IMR-90 (cell line): Measurements from ENCODE around the gene ZNF888. TPM values are rescaled to one million over a fixed set of nuclear protein-coding genes. Genes with fewer than 3 reads are reported as not detected.

Experiments
- ATAC-seq: fragments of 200-7000 bp; cut with Tn5 transposase; 2 replicates; pipeline ENCODE4 v1.9.1; 2020; ENCODE audit warnings: low read depth, mild to moderate bottlenecking, moderate library complexity
- BruUV-seq: library from RNA; stranded (reverse); fragments of 400-500 nt; replicated peaks from 2 replicates; lab custom pipeline; 2021; lab: Mats Ljungman, UMichigan
- CTCF ChIA-PET: fragments of 300-600 bp; formaldehyde crosslinking; extraction: SDS; loops from one replicate; lab custom pipeline; 2021; ENCODE audit warnings: antibody characterized with exemption; lab: Yijun Ruan, JAX
- POLR2A ChIA-PET: fragments of 300-600 bp; sonication (Branson Sonifier 250); formaldehyde crosslinking; loops from one replicate; lab custom pipeline; 2022; ENCODE audit warnings: antibody characterized with exemption; ENCODE audit not compliant: unreplicated experiment; lab: Charles Lee
- DNase-seq: peaks from one replicate; pipeline ENCODE4 v3.0.0; 2013
- H2AFZ ChIP-seq: replicated peaks from 2 replicates; pipeline ENCODE3; 2013; ENCODE audit warnings: low read length, mild to moderate bottlenecking; ENCODE audit not compliant: poor library complexity
- H2AK5ac ChIP-seq: 2 replicates; pipeline ENCODE4 v1.6.1; 2013; ENCODE audit warnings: low read depth, low read length, inconsistent platforms
- H2AK9ac ChIP-seq: replicated peaks from 2 replicates; pipeline ENCODE3; 2013; ENCODE audit warnings: mild to moderate bottlenecking, low read depth, low read length, moderate library complexity; ENCODE audit not compliant: poor library complexity
- H2BK120ac ChIP-seq: 2 replicates; pipeline ENCODE4 v1.6.1; 2013; ENCODE audit warnings: low read depth, low read length, inconsistent platforms
- H2BK15ac ChIP-seq: 3 replicates; pipeline ENCODE4 v1.6.1; 2013; ENCODE audit warnings: low read depth, low read length, inconsistent platforms
- H2BK20ac ChIP-seq: 2 replicates; pipeline ENCODE4 v1.6.1; 2013; ENCODE audit warnings: low read depth, mild to moderate bottlenecking, inconsistent platforms, low read length, moderate library complexity
- H2BK5ac ChIP-seq: 2 replicates; pipeline ENCODE4 v1.6.1; 2013; ENCODE audit warnings: mild to moderate bottlenecking, low read depth, low read length, inconsistent platforms; ENCODE audit not compliant: poor library complexity, severe bottlenecking
- H3K14ac ChIP-seq: replicated peaks from 2 replicates; pipeline ENCODE4 v1.6.1; 2013; ENCODE audit warnings: low read depth, low read length, inconsistent platforms
- H3K18ac ChIP-seq: 2 replicates; pipeline ENCODE4 v1.6.1; 2013; ENCODE audit warnings: low read depth, low read length, control low read depth
- H3K23ac ChIP-seq: 2 replicates; pipeline ENCODE4 v1.6.1; 2013; ENCODE audit warnings: low read depth, low read length, inconsistent platforms
- H3K27ac ChIP-seq: 2 replicates; pipeline ENCODE4 v1.5.1; 2013; ENCODE audit warnings: mild to moderate bottlenecking, control low read depth, low read length; ENCODE audit not compliant: insufficient read depth
- H3K27me3 ChIP-seq: 2 replicates; pipeline ENCODE4 v1.6.1; 2013; ENCODE audit warnings: low read length; ENCODE audit not compliant: control insufficient read depth, insufficient read depth
- H3K36me3 ChIP-seq: 2 replicates; pipeline ENCODE4 v1.6.1; 2013; ENCODE audit warnings: low read length, mixed read lengths; ENCODE audit not compliant: control insufficient read depth, insufficient read depth
- H3K4ac ChIP-seq: 2 replicates; pipeline ENCODE4 v1.6.1; 2013; ENCODE audit warnings: low read depth, low read length, inconsistent platforms
- H3K4me1 ChIP-seq: 2 replicates; pipeline ENCODE4 v1.6.1; 2013; ENCODE audit warnings: low read length, mixed read lengths; ENCODE audit not compliant: control insufficient read depth, insufficient read depth
- H3K4me2 ChIP-seq: 2 replicates; pipeline ENCODE4 v1.6.1; 2013; ENCODE audit warnings: low read depth, mild to moderate bottlenecking, control low read depth, low read length, moderate library complexity
- H3K4me3 ChIP-seq: 2 replicates; pipeline ENCODE4 v1.5.1; 2013; ENCODE audit warnings: low read depth, mild to moderate bottlenecking, control low read depth, low read length, moderate library complexity; ENCODE audit not compliant: insufficient read depth
- H3K56ac ChIP-seq: 2 replicates; pipeline ENCODE4 v1.6.1; 2013; ENCODE audit warnings: low read length, inconsistent platforms; ENCODE audit not compliant: insufficient read depth; ENCODE audit errors: extremely low read depth
- H3K79me1 ChIP-seq, 2 experiments: 2 replicates each; pipeline ENCODE4 v1.6.1; 2013; ENCODE audit warnings: low read length in 2 of 2, inconsistent platforms in 1 of 2, low read depth in 1 of 2
- H3K9ac ChIP-seq: 2 replicates; pipeline ENCODE4 v1.6.1; 2013; ENCODE audit warnings: low read depth, low read length, control low read depth
- H3K9me1 ChIP-seq: 2 replicates; pipeline ENCODE4 v1.6.1; 2013; ENCODE audit warnings: low read length, inconsistent platforms; ENCODE audit not compliant: insufficient read depth
- H3K9me3 ChIP-seq: 2 replicates; pipeline ENCODE4 v1.6.1; 2013; ENCODE audit warnings: low read length; ENCODE audit not compliant: control insufficient read depth, insufficient read depth
- H4K20me1 ChIP-seq: 2 replicates; pipeline ENCODE4 v1.6.1; 2013; ENCODE audit warnings: low read length, inconsistent platforms; ENCODE audit not compliant: insufficient read depth
- H4K5ac ChIP-seq: 2 replicates; pipeline ENCODE4 v1.6.1; 2013; ENCODE audit warnings: mild to moderate bottlenecking, low read depth, low read length, control low read depth
- H4K8ac ChIP-seq, 2 experiments: 2 replicates each; pipeline ENCODE4 v1.6.1; 2013; ENCODE audit warnings: low read depth in 2 of 2, low read length in 2 of 2, control low read depth in 1 of 2, inconsistent platforms in 1 of 2
- H4K91ac ChIP-seq: 2 replicates; pipeline ENCODE4 v1.6.1; 2013; ENCODE audit warnings: low read depth, low read length, inconsistent platforms; ENCODE audit not compliant: insufficient read depth
- BHLHE40 ChIP-seq: fragments of 150-350 bp; IDR thresholded peaks from 2 replicates; pipeline ENCODE4 v1.6.1; 2016; ENCODE audit warnings: mild to moderate bottlenecking, low read depth, low read length
- CEBPB ChIP-seq: IDR thresholded peaks from 2 replicates; pipeline ENCODE4 v1.6.1; 2012; ENCODE audit warnings: low read depth, low read length, improper control_type of control experiment
- CHD1 ChIP-seq: IDR thresholded peaks from 2 replicates; pipeline ENCODE4 v1.6.1; 2012; ENCODE audit warnings: low read depth, low read length, improper control_type of control experiment
- CTCF ChIP-seq: conservative IDR thresholded peaks from 2 replicates; pipeline ENCODE4 v1.5.1; 2012; ENCODE audit warnings: mild to moderate bottlenecking, low read depth, low read length, improper control_type of control experiment
- ELK1 ChIP-seq: fragments of 150-350 bp; IDR thresholded peaks from 2 replicates; pipeline ENCODE4 v1.6.1; 2016; ENCODE audit warnings: low read depth, mild to moderate bottlenecking, low read length, moderate library complexity, borderline replicate concordance
- FOS ChIP-seq: fragments of 150-350 bp; IDR thresholded peaks from 2 replicates; pipeline ENCODE4 v1.6.1; 2016; ENCODE audit warnings: low read depth, low read length
- MAFK ChIP-seq: IDR thresholded peaks from 2 replicates; pipeline ENCODE4 v1.6.1; 2012; ENCODE audit warnings: low read depth, low read length, improper control_type of control experiment
- MAZ ChIP-seq: IDR thresholded peaks from 2 replicates; pipeline ENCODE4 v1.6.1; 2012; ENCODE audit warnings: low read depth, mild to moderate bottlenecking, low read length, improper control_type of control experiment, moderate library complexity, borderline replicate concordance
- MXI1 ChIP-seq: IDR thresholded peaks from 2 replicates; pipeline ENCODE4 v1.6.1; 2012; ENCODE audit warnings: low read depth, mild to moderate bottlenecking, low read length, moderate library complexity, borderline replicate concordance
- NFE2L2 ChIP-seq: fragments of 150-350 bp; IDR thresholded peaks from 2 replicates; pipeline ENCODE4 v1.6.1; 2016; ENCODE audit warnings: low read depth, mild to moderate bottlenecking, low read length
- POLR2A ChIP-seq: IDR thresholded peaks from 2 replicates; pipeline ENCODE4 v1.6.1; 2012; ENCODE audit warnings: mild to moderate bottlenecking, low read depth, low read length
- RAD21 ChIP-seq: IDR thresholded peaks from 2 replicates; pipeline ENCODE4 v1.6.1; 2012; ENCODE audit warnings: low read length, improper control_type of control experiment
- RCOR1 ChIP-seq: IDR thresholded peaks from 2 replicates; pipeline ENCODE4 v1.6.1; 2012; ENCODE audit warnings: mild to moderate bottlenecking, low read length, improper control_type of control experiment; ENCODE audit not compliant: insufficient replicate concordance
- RFX5 ChIP-seq: IDR thresholded peaks from 2 replicates; pipeline ENCODE4 v1.8.0; 2012; ENCODE audit warnings: low read depth, mild to moderate bottlenecking, low read length, moderate library complexity
- SMC3 ChIP-seq: fragments of 150-350 bp; IDR thresholded peaks from 2 replicates; pipeline ENCODE4 v1.6.1; 2016; ENCODE audit warnings: low read depth, mild to moderate bottlenecking, antibody characterized with exemption, low read length, moderate library complexity
- USF2 ChIP-seq: fragments of 150-350 bp; IDR thresholded peaks from 2 replicates; pipeline ENCODE4 v1.6.1; 2017; ENCODE audit warnings: mild to moderate bottlenecking, antibody characterized with exemption, low read length, low read depth
- WGBS, 2 experiments: methylation state at CpG; one replicate each; pipeline versions ENCODE4 v1.1.5 to v1.1.7; 2013; ENCODE audit warnings: missing lambda C conversion rate in 2 of 2; ENCODE audit not compliant: insufficient read length in 1 of 2; ENCODE audit errors: extremely low coverage in 2 of 2; 5-methylcytosine and 5-hydroxymethylcytosine counted together
- dilution Hi-C: fragments of 300-500 bp; cut with HindIII; formaldehyde crosslinking; loops from one replicate; pipeline ENCODE4 v1.14.3; 2018; ENCODE audit warnings: low sequenced_read_pairs; ENCODE audit not compliant: unreplicated experiment
- in situ Hi-C: fragments of 300-500 bp; cut with MboI; formaldehyde crosslinking; loops from 3 replicates; pipeline ENCODE4 v1.14.3; 2019; ENCODE audit warnings: low sequenced_read_pairs, inconsistent platforms, mixed read lengths
- intact Hi-C: fragments of 100-400 bp; cut with micrococcal nuclease; formaldehyde crosslinking; loops from 2 replicates; pipeline ENCODE4 v1.10.0; 2022
- polyA plus RNA-seq, 3 experiments: library from polyadenylated mRNA; depleted of rRNA; stranded (reverse); fragments of >200 nt; gene quantifications; 2 replicates each; pipeline ENCODE4 v1.2.3, GENCODE V29; 2012; ENCODE audit warnings: low replicate concordance in 1 of 3
- total RNA-seq: library from RNA; depleted of rRNA; stranded (reverse); fragments of >200 nt; gene quantifications from 2 replicates; pipeline ENCODE4 v1.2.3, GENCODE V29; 2012

ZNF888 gene
- total and polyA plus RNA-seq, 2 of the 4 experiments (the other 2 are of a cell fraction), result 0.82 to 6.1 TPM

- POLR2A ChIA-PET, result no interaction called here
- no peak overlapping the region for H3K23ac ChIP-seq
- ATAC-seq, result no peak
Observed at GRCh38 chr19:52948025-52948770, 25.0 kb upstream of the ZNF888 start.

More at GRCh38 chr19:52948025-52948770, 25.0 kb upstream of the ZNF888 start:
- no peaks in the 10 kb centered on the region for H4K20me1 ChIP-seq
- no peaks in the 10 kb centered on the region for H3K9me1 ChIP-seq
- H3K36me3 ChIP-seq, result peaks cover 28% of the 10 kb centered on the region
- H2AK9ac ChIP-seq, result no peak overlapping the region
- no TSS peak for BruUV-seq
- H2BK15ac ChIP-seq, result no peak overlapping the region
- H3K18ac ChIP-seq, result no peak overlapping the region
- no peak overlapping the region for H2BK5ac ChIP-seq
- no peak overlapping the region for H3K4me3 ChIP-seq
- H4K91ac ChIP-seq, result no peak overlapping the region
- H2AK5ac ChIP-seq, result no peak overlapping the region
- H3K4ac ChIP-seq, result no peak overlapping the region
- no peak overlapping the region for H3K27ac ChIP-seq
- no peak overlapping the region for H2BK120ac ChIP-seq
- peaks cover 44% of the 10 kb centered on the region for H3K9me3 ChIP-seq
- no peak overlapping the region for H3K4me2 ChIP-seq
- in situ Hi-C loops, result no loop called here
- no peak for DNase-seq
- no peak for TF ChIP-seq BHLHE40
- no peak for TF ChIP-seq RFX5
- TF ChIP-seq MAFK, result no peak
- TF ChIP-seq FOS, result no peak
- no peak for TF ChIP-seq ELK1
- no peak for TF ChIP-seq MAZ
- no peak for TF ChIP-seq RCOR1
- TF ChIP-seq CTCF, result no peak
- no peak for TF ChIP-seq POLR2A
- TF ChIP-seq SMC3, result no peak
- no peak for TF ChIP-seq NFE2L2
- no peak for TF ChIP-seq RAD21
- TF ChIP-seq CEBPB, result no peak
- no peak for TF ChIP-seq MXI1
- TF ChIP-seq CHD1, result no peak
- no peak for TF ChIP-seq USF2
- H2BK20ac ChIP-seq, result no peak overlapping the region
- H3K79me1 ChIP-seq, result no peaks in the 10 kb centered on the region
- H3K27me3 ChIP-seq, result no peaks in the 10 kb centered on the region
- H2AFZ ChIP-seq, result no peak overlapping the region
- intact Hi-C loops, result no loop called here
- H4K8ac ChIP-seq, result no peak overlapping the region
- H4K5ac ChIP-seq, result no peak overlapping the region
- no peaks in the 10 kb centered on the region for H3K4me1 ChIP-seq
- CTCF ChIA-PET, result interaction anchor here (0.8 kb wide), 1 partner anchor 420 kb away, joined by 3 read pairs; no protein-coding TSS in a partner anchor
- no peak overlapping the region for H3K9ac ChIP-seq
- H3K56ac ChIP-seq, result no peak overlapping the region
- dilution Hi-C loops, result no loop called here
- no peak overlapping the region for H3K14ac ChIP-seq
- WGBS, 2 experiments, result 80% methylated on average over 1 of the region's 13 CpGs; no CpG with 5 or more reads in 1 of the 2 experiments
